Upper lobe of right lung (tissue), 1 donor: ENCODE data around the gene FRMD4B. TPM values are rescaled to one million over a fixed set of nuclear protein-coding genes. Genes with fewer than 3 reads are reported as not detected.

ENCODE experiments used
- ATAC-seq: fragments of 200-7000 bp; cut with Tn5 transposase; one replicate; pipeline ENCODE4 v1.9.1; 2020; ENCODE audit warnings: mild to moderate bottlenecking, moderate library complexity
- DNase-seq: peaks from one replicate; pipeline ENCODE4 v3.0.0-alpha.2; 2020
- H3K27ac ChIP-seq: fragments of 200-600 bp; one replicate; pipeline ENCODE4 v1.8.0; 2022
- H3K27me3 ChIP-seq: fragments of 200-600 bp; one replicate; pipeline ENCODE4 v1.8.0; 2022; ENCODE audit warnings: mild to moderate bottlenecking
- H3K36me3 ChIP-seq: fragments of 200-600 bp; one replicate; pipeline ENCODE4 v1.8.0; 2022
- H3K4me1 ChIP-seq: fragments of 200-600 bp; one replicate; pipeline ENCODE4 v1.8.0; 2022
- H3K4me3 ChIP-seq: fragments of 200-600 bp; one replicate; pipeline ENCODE4 v1.8.0; 2022; ENCODE audit warnings: mild to moderate bottlenecking
- H3K9me3 ChIP-seq: fragments of 200-600 bp; one replicate; pipeline ENCODE4 v1.8.0; 2022
- intact Hi-C: fragments of 100-400 bp; cut with DNase I; formaldehyde crosslinking; loops from one replicate; pipeline ENCODE4 v1.11.0; 2022
- total RNA-seq: library from RNA; stranded (reverse); fragmentation: NEBNext Ultra II Directional; extraction: Animal tissue kit (Norgen Biotek cat#: 25700); gene quantifications from one replicate; pipeline ENCODE4 v1.2.1, GENCODE V29; 2021
- TF ChIP-seq, protein P1 (sequence below): fragments of 200-600 bp; IDR thresholded peaks from one replicate; pipeline ENCODE4 v1.8.0; 2022; ENCODE audit warnings: antibody characterized with exemption
- donor health status: DM: no; HTN: yes; CAD: no; lungs with severe emphysema.

The FRMD4B gene
- total RNA-seq, 1 donor from 2014 or later: 60.7 TPM

DNA sequence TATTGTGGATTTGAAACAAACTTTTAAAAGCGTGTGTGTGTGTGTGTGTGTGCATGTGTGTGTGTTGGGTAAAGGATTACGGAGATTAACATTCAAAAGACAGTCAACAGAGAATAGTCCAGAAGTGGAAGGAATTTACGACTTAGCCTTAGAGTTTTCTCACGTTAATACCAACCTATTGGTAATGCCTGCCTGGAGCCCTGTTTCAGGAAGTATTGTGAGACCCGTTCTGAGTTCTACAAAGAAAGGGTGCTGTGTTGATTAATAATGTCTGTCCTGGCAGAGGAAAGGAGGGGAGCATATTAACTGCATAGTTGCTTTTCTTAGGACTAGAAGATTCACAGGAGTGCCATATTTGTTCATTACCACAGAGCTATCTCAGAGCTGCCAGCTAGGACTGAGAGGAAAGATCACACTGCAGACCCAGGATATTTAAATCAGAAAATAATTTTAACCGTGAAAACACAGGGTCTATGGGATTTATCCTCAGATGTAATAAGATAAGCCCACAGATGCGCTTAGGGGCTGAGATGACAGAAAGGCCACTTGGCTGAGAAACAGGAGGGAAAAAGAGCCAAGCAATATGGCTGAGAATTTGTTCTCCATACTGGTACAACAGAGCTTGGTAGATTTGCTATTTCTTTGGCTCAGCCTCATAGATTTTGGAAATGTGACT lies 40.5 kb upstream of the FRMD4B start:
- H3K9me3 ChIP-seq: no peaks in the 10 kb centered on the region
- H3K4me3 ChIP-seq: no peak overlapping the region
- intact Hi-C loops: loop anchor here (10.0 kb wide), 1 partner anchor 272 kb away; no protein-coding TSS in a partner anchor
- H3K27ac ChIP-seq: no peak overlapping the region
- no peaks in the 10 kb centered on the region for H3K27me3 ChIP-seq
- H3K4me1 ChIP-seq: peaks cover 3% of the 10 kb centered on the region
- ATAC-seq (no peak), DNase-seq (no peak)
- TF ChIP-seq, protein P1, sequence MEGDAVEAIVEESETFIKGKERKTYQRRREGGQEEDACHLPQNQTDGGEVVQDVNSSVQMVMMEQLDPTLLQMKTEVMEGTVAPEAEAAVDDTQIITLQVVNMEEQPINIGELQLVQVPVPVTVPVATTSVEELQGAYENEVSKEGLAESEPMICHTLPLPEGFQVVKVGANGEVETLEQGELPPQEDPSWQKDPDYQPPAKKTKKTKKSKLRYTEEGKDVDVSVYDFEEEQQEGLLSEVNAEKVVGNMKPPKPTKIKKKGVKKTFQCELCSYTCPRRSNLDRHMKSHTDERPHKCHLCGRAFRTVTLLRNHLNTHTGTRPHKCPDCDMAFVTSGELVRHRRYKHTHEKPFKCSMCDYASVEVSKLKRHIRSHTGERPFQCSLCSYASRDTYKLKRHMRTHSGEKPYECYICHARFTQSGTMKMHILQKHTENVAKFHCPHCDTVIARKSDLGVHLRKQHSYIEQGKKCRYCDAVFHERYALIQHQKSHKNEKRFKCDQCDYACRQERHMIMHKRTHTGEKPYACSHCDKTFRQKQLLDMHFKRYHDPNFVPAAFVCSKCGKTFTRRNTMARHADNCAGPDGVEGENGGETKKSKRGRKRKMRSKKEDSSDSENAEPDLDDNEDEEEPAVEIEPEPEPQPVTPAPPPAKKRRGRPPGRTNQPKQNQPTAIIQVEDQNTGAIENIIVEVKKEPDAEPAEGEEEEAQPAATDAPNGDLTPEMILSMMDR: no peak
- no peaks in the 10 kb centered on the region for H3K36me3 ChIP-seq

DNA sequence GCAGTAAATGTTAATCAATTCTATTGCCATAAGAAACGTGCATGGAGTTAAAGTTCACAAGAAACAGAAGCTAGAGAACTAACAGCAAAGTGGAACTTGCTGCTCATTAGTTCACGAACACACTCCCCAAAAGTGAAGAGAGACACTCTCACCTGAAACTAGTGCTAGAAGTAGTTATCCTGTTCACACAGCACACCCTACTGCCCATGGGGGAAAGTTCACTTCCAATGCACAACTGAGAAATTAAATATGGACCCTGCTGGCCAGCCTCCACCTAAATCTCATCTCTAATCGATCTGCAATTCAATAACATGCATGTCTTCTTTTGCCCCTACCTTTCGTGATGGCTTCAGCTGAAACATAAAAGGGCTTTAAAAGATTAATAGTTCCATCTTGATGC lies 39.4 kb upstream of the FRMD4B start:
- DNase-seq (no peak), ATAC-seq (peak; percentile 84)
- Histone ChIP-seq H3K4me1 (peaks cover 12% of the 10 kb centered on the region), H3K4me3 (no peak overlapping the region), H3K9me3 (no peaks in the 10 kb centered on the region), H3K36me3 (no peaks in the 10 kb centered on the region), H3K27ac (no peak overlapping the region), H3K27me3 (no peaks in the 10 kb centered on the region)
- TF ChIP-seq, protein P1: peak; percentile 68
- intact Hi-C loops: loop anchor here (10.0 kb wide), 1 partner anchor 270 kb away; no protein-coding TSS in a partner anchor

DNA sequence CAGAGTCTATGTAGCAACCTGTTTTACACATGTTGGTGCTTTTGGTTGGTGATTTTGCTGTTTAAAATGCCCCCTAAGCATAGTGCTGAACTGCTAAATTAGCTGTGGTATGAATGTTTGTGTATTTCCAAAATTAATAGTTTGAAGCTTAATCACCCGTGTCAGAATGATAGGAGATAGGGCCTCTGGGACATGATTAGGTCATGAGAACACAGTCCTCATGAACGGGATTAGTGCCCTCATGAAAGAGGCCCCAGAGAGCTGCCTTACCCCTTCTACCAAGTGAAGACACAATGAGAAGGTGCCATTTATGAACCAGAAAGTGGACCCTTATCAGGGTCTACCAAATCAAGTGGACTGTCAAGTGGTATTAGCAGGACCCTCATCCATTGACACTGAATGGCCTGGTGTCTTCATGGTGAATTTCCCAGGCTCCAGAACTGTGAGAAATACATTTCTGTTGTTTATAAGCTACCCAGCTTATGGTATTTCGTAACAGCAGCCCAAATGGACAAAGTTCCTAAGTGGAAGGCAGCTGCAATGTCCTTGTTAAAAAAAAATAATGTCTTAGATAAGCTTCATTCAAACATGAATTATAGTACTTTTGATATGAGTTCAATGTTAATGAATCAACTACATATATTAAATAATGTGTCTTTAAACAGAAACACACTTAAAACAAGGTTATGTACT lies 37.7 kb upstream of the FRMD4B start:
- no peaks in the 10 kb centered on the region for H3K27me3 ChIP-seq
- H3K4me1 ChIP-seq: peaks cover 13% of the 10 kb centered on the region
- ATAC-seq (no peak), DNase-seq (no peak)
- H3K27ac ChIP-seq: no peak overlapping the region
- H3K36me3 ChIP-seq: no peaks in the 10 kb centered on the region
- TF ChIP-seq, protein P1: no peak
- no peaks in the 10 kb centered on the region for H3K9me3 ChIP-seq
- intact Hi-C loops: loop anchor here (10.0 kb wide), 1 partner anchor 269 kb away; no protein-coding TSS in a partner anchor
- no peak overlapping the region for H3K4me3 ChIP-seq

DNA sequence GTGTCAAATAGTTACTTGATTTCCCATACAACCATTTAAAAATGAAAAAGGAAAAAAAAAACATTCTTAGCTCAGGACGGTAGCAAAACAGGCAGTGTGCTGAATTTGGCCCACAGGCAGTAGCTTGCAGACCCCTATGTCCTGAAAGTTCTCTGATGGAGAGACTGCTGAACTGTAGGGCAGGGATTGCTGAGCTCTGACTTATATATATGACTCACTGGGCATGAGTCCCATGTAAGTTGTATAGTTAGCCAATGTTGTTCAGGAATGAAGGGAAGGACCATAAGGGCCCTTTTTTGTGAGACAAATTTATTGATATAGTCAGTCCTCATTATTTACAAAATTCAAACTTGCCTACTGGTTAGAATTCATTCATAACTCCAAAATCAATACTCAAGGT lies 36.9 kb upstream of the FRMD4B start:
- H3K4me3 ChIP-seq: no peak overlapping the region
- no peaks in the 10 kb centered on the region for H3K36me3 ChIP-seq
- TF ChIP-seq, protein P1: no peak
- intact Hi-C loops: loop anchor here (10.0 kb wide), 1 partner anchor 268 kb away; no protein-coding TSS in a partner anchor
- peaks cover 13% of the 10 kb centered on the region for H3K4me1 ChIP-seq
- H3K27ac ChIP-seq: no peak overlapping the region
- no peaks in the 10 kb centered on the region for H3K27me3 ChIP-seq
- DNase-seq (no peak), ATAC-seq (no peak)
- H3K9me3 ChIP-seq: no peaks in the 10 kb centered on the region

DNA sequence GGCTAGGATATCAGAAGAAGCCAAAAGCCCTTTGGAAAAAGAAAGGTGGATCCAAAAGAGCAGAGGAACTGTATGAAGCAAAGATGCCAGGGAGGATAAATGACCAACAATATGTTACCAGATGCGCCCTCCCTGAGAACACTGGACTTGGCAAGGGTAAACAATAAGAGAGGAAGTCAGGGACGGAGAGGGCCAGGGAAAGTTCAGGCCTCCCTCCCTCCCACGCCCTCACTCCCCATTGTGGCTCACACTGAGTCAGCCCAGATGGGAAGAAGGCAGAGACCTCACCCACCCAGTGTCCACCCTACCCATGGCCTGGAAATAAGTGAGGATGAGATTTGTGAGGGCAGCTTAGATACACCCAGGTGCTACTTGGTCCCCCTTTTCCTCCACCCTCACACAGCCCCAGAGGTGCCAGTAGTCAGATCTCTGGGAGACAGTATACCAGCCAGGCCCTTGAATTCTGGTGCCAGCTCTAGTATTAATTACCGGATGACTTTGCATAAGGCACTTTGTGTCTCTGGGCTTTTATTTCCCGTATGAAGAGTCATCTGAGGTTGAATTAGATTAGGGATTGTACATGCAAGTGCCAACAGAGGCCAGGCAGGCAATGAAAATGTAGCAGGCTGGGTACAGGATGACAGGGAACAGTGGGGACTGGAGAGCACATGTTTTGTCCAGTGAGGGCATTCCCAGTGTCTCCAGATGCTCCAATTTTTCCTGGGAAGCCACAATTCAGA lies 35.1 kb upstream of the FRMD4B start:
- H3K4me3 ChIP-seq: no peak overlapping the region
- TF ChIP-seq, protein P1: no peak
- intact Hi-C loops: loop anchor here (10.0 kb wide), 1 partner anchor 266 kb away; no protein-coding TSS in a partner anchor
- no peaks in the 10 kb centered on the region for H3K36me3 ChIP-seq
- ATAC-seq (peak; percentile 90), DNase-seq (peak; percentile 65)
- H3K4me1 ChIP-seq: peaks cover 13% of the 10 kb centered on the region
- no peaks in the 10 kb centered on the region for H3K9me3 ChIP-seq
- no peaks in the 10 kb centered on the region for H3K27me3 ChIP-seq
- H3K27ac ChIP-seq: peak overlapping the region; percentile 56
